ENCODE data around the gene IFIT5. TPM values are rescaled to one million over a fixed set of nuclear protein-coding genes. Genes with fewer than 3 reads are reported as not detected.
"Not testable (repeated sequence)": the region's sequence is repeated elsewhere in the genome, so short reads cannot be mapped to it uniquely, and the experiment has no call there.

Gene IFIT5
- total RNA-seq, 1 donor = 36.0 TPM

DNA sequence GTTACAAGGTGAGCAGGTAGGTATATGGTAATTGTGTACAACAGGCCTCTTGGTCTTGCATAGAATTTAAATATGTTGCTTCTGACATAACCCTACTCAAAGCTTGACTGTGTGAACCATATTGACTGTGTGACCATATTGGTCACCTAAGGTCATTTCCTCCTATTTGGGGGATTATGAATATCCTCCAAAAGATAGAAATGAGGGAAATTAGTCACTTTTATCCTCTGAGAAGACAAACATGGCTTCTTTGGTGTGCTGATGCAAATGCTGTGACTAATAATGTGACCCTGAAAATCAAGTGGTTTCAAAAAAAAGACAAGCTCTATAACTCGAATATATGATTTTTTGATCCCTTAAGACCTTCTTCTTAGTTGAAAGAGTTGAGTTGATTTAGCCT is 27.9 kb downstream of the IFIT5 start:
- TF ChIP-seq, protein P1, sequence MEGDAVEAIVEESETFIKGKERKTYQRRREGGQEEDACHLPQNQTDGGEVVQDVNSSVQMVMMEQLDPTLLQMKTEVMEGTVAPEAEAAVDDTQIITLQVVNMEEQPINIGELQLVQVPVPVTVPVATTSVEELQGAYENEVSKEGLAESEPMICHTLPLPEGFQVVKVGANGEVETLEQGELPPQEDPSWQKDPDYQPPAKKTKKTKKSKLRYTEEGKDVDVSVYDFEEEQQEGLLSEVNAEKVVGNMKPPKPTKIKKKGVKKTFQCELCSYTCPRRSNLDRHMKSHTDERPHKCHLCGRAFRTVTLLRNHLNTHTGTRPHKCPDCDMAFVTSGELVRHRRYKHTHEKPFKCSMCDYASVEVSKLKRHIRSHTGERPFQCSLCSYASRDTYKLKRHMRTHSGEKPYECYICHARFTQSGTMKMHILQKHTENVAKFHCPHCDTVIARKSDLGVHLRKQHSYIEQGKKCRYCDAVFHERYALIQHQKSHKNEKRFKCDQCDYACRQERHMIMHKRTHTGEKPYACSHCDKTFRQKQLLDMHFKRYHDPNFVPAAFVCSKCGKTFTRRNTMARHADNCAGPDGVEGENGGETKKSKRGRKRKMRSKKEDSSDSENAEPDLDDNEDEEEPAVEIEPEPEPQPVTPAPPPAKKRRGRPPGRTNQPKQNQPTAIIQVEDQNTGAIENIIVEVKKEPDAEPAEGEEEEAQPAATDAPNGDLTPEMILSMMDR (IDR thresholded peaks at IDR 0.05; ENCODE audit: insufficient read depth, low read length) = no peak

GRCh38 chr10:89444819-89445218 is 30.5 kb downstream of the IFIT5 start:
- not testable (repeated sequence) for DNase-seq (ENCODE audit: low read depth)

More for the DNA sequence above, 27.9 kb downstream of the IFIT5 start:
- no peak for DNase-seq (ENCODE audit: low read depth)
- no peak overlapping the region for H3K4me3 ChIP-seq (ENCODE audit: low read depth, low read length)

DNA sequence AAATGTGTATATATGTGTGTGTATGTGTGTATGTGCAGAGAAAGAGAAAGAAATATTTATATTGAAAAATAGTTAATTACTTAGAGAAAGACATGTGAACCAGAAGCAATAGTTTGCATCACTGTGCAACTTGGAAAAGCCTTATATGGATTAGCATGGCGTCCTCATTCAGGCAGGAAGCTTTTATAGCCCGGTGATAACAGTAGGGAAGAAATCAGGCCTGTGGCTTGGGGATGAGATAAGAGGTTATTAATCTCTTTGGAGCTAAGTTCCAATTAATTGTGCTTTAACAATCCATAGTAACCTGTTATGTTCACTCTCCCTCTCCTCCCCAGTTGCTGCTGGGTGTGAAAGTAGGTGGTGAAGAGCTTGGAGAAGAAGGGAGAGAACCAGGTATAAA is 36.5 kb downstream of the IFIT5 start:
- no peak for DNase-seq (ENCODE audit: low read depth)
- TF ChIP-seq, protein P1 (IDR thresholded peaks at IDR 0.05; ENCODE audit: insufficient read depth, low read length) = no peak
- H3K4me3 ChIP-seq (ENCODE audit: low read depth, low read length) = no peak overlapping the region

More at GRCh38 chr10:89444819-89445218, 30.5 kb downstream of the IFIT5 start:
- H3K4me3 ChIP-seq (ENCODE audit: low read depth, low read length) = not testable (repeated sequence)

DNA sequence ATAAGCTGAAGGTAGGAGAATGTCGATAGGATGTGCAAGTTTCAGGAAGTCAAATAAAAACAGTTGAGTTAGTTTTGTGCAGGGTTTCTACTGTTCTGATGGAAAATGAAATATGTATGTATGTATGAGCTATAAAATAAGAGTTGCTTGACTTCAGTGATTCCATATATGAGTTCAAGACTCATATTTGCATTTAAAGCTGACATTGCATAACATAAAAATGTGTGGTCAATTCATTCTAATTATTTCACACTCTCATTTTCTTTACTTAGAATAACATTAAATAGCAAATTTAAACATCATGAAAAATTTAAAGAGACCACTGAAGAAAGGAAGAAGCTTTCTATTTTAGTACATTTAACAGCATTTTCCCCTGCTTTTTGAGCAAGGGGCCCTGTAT is 37.8 kb downstream of the IFIT5 start:
- DNase-seq (ENCODE audit: low read depth) = no peak
- H3K4me3 ChIP-seq (ENCODE audit: low read depth, low read length) = no peak overlapping the region
- TF ChIP-seq, protein P1 (IDR thresholded peaks at IDR 0.05; ENCODE audit: insufficient read depth, low read length) = no peak

- no peak for DNase-seq (ENCODE audit: low read depth)
These were observed 40.4 kb downstream of the IFIT5 start for GRCh38 chr10:89454561-89455347.

GRCh38 chr10:89458291-89458690 is 43.9 kb downstream of the IFIT5 start:
- TF ChIP-seq, protein P1 (IDR thresholded peaks at IDR 0.05; ENCODE audit: insufficient read depth, low read length) = no peak
- DNase-seq (ENCODE audit: low read depth) = peak; percentile 79
- H3K4me3 ChIP-seq (ENCODE audit: low read depth, low read length) = no peak overlapping the region

More at GRCh38 chr10:89454561-89455347, 40.4 kb downstream of the IFIT5 start:
- TF ChIP-seq, protein P1 (IDR thresholded peaks at IDR 0.05; ENCODE audit: insufficient read depth, low read length) = no peak
- no peak overlapping the region for H3K4me3 ChIP-seq (ENCODE audit: low read depth, low read length)

- H3K4me3 ChIP-seq (ENCODE audit: low read depth, low read length) = no peak overlapping the region
- TF ChIP-seq, protein P1 (IDR thresholded peaks at IDR 0.05; ENCODE audit: insufficient read depth, low read length) = no peak
- DNase-seq (ENCODE audit: low read depth) = peak; percentile 30
These were observed 44.4 kb downstream of the IFIT5 start for GRCh38 chr10:89458784-89459183.
